ENCODE measurements around the gene TWIST2. TPM values are rescaled to one million over a fixed set of nuclear protein-coding genes. Genes with fewer than 3 reads are reported as not detected.

Gene TWIST2
- total and polyA plus RNA-seq, 9 donors: 14.2 to 104 (median 32.7) TPM

DNA sequence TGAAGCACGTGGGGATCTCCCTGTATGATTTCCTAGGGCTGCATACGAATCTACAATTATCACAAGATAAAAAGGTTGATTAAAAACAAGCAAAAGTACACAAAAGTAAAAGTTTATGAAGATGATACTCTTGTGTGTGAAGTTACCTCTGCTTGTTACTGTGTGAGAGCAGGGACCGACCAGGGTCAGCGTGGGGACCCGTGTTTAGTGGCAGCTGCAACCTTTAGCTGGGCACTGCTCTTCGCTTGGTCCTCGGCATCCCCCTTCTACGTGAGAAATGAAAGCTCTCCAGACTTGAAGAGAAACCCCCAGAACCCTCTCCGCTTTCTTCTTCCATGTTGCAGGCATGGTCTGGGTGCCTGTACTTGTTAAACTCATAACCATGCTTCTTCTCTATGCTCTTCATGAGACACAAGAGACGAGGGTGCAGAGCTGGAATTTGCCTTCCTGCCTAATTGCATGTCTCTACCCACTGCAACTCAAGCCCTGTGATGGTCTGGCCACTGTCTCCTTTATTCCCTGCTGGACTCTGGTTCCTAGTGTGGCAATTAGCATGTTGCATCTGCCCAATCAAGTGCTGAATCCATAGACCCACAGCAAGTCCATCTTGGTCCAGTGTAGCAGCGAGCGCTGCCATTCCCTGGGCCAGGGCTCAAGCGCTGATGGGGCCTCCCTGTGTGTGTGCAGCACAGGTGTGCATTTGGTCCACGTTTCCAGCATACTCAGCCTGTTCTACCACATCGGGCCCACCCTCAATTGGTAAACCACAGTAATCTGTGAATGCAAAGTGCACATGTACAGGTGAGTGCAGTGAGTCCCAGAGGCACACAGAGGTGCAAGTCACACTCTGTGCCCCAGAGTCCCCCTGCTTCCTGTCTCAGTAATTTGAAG is 88.5 kb downstream of the TWIST2 start:
- Histone ChIP-seq H3K9me3 (no peaks in the 10 kb centered on the region), H3K36me3 (no peaks in the 10 kb centered on the region), H3K4me1 (ENCODE audit: insufficient read depth) (peaks cover 13% of the 10 kb centered on the region), H3K27ac (no peak overlapping the region), H3K27me3 (no peaks in the 10 kb centered on the region), H3K4me3 (no peak overlapping the region)
- intact Hi-C loops (cut with DNase I): no loop called here
- TF ChIP-seq EP300 (IDR thresholded peaks at IDR 0.05) (no peak), POLR2A (IDR thresholded peaks at IDR 0.05) (no peak)
- TF ChIP-seq, protein P1, sequence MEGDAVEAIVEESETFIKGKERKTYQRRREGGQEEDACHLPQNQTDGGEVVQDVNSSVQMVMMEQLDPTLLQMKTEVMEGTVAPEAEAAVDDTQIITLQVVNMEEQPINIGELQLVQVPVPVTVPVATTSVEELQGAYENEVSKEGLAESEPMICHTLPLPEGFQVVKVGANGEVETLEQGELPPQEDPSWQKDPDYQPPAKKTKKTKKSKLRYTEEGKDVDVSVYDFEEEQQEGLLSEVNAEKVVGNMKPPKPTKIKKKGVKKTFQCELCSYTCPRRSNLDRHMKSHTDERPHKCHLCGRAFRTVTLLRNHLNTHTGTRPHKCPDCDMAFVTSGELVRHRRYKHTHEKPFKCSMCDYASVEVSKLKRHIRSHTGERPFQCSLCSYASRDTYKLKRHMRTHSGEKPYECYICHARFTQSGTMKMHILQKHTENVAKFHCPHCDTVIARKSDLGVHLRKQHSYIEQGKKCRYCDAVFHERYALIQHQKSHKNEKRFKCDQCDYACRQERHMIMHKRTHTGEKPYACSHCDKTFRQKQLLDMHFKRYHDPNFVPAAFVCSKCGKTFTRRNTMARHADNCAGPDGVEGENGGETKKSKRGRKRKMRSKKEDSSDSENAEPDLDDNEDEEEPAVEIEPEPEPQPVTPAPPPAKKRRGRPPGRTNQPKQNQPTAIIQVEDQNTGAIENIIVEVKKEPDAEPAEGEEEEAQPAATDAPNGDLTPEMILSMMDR (IDR thresholded peaks at IDR 0.05): no peak
- DNase-seq: peak in 1 of 5 donors; percentile 28
- 89 to 94% (median 93%) methylated on average over 15 of the region's 15 CpGs for WGBS, 3 donors

DNA sequence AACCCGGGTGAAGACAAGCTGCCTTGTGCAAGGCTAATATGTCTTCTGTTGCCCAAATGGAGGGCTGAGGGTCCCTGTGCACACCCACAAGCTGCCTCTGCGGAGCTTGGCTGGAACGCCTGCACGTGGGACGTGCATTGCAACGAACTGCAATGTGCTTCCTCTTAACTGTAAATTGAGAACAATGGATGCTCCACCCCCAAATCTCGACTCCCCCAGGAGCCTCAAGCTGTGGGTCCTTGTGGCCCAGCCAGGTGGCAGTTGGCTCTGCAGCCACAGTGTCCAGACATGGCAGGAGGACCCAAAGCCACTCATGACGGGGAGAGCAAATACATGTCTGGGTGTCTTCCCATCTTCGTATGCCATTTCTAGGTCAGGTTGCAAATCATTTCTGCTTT is 90.1 kb downstream of the TWIST2 start:
- peak overlapping the region in 1 of 2 donors; percentile 78 for H3K27ac ChIP-seq
- peaks cover 13% of the 10 kb centered on the region for H3K4me1 ChIP-seq (ENCODE audit: insufficient read depth)
- no peaks in the 10 kb centered on the region for H3K9me3 ChIP-seq
- 30 to 56% (median 54%) methylated on average over 9 of the region's 9 CpGs for WGBS, 3 donors
- TF ChIP-seq EP300 (IDR thresholded peaks at IDR 0.05) (no peak), POLR2A (IDR thresholded peaks at IDR 0.05) (no peak)
- TF ChIP-seq, protein P1 (IDR thresholded peaks at IDR 0.05): no peak
- H3K27me3 ChIP-seq: no peaks in the 10 kb centered on the region
- intact Hi-C loops (cut with DNase I): no loop called here
- no peak overlapping the region for H3K4me3 ChIP-seq
- peak in 2 of 5 donors; percentile 53 to 58 for DNase-seq
- H3K36me3 ChIP-seq: no peaks in the 10 kb centered on the region

- TF ChIP-seq EP300 (IDR thresholded peaks at IDR 0.05) (no peak), POLR2A (IDR thresholded peaks at IDR 0.05) (no peak)
- TF ChIP-seq, protein P1 (IDR thresholded peaks at IDR 0.05): no peak
- H3K9me3 ChIP-seq: no peaks in the 10 kb centered on the region
- DNase-seq: peak; percentile 94 to 97 (median 95)
- no peak overlapping the region for H3K4me3 ChIP-seq
- H3K4me1 ChIP-seq (ENCODE audit: insufficient read depth): peaks cover 13% of the 10 kb centered on the region
- no peaks in the 10 kb centered on the region for H3K27me3 ChIP-seq
- 8 to 12% (median 12%) methylated on average over 21 of the region's 21 CpGs for WGBS, 3 donors
- no peaks in the 10 kb centered on the region for H3K36me3 ChIP-seq
- intact Hi-C loops (cut with DNase I): no loop called here
- peak overlapping the region in 1 of 2 donors; percentile 78 for H3K27ac ChIP-seq
Observed at GRCh38 chr2:238938401-238939055, 90.6 kb downstream of the TWIST2 start.

- Histone ChIP-seq H3K4me1 (ENCODE audit: insufficient read depth) (peaks cover 13% of the 10 kb centered on the region), H3K36me3 (no peaks in the 10 kb centered on the region), H3K4me3 (no peak overlapping the region), H3K9me3 (no peaks in the 10 kb centered on the region), H3K27me3 (no peaks in the 10 kb centered on the region), H3K27ac (peak overlapping the region in 1 of 2 donors; percentile 70)
- TF ChIP-seq, protein P1 (IDR thresholded peaks at IDR 0.05): no peak
- TF ChIP-seq EP300 (IDR thresholded peaks at IDR 0.05) (no peak), POLR2A (IDR thresholded peaks at IDR 0.05) (no peak)
- intact Hi-C loops (cut with DNase I): no loop called here
- DNase-seq: peak; percentile 67 to 77 (median 74)
- 10 to 20% (median 13%) methylated on average over 6 of the region's 6 CpGs for WGBS, 3 donors
Observed at GRCh38 chr2:238939074-238939473, 91.2 kb downstream of the TWIST2 start.
